ENCODE results near the gene TNFAIP1.
"Not testable (repeated sequence)": the region's sequence is repeated elsewhere in the genome, so short reads cannot be mapped to it uniquely, and the experiment has no call there.

The TNFAIP1 gene, protein sequence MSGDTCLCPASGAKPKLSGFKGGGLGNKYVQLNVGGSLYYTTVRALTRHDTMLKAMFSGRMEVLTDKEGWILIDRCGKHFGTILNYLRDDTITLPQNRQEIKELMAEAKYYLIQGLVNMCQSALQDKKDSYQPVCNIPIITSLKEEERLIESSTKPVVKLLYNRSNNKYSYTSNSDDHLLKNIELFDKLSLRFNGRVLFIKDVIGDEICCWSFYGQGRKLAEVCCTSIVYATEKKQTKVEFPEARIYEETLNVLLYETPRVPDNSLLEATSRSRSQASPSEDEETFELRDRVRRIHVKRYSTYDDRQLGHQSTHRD

DNA sequence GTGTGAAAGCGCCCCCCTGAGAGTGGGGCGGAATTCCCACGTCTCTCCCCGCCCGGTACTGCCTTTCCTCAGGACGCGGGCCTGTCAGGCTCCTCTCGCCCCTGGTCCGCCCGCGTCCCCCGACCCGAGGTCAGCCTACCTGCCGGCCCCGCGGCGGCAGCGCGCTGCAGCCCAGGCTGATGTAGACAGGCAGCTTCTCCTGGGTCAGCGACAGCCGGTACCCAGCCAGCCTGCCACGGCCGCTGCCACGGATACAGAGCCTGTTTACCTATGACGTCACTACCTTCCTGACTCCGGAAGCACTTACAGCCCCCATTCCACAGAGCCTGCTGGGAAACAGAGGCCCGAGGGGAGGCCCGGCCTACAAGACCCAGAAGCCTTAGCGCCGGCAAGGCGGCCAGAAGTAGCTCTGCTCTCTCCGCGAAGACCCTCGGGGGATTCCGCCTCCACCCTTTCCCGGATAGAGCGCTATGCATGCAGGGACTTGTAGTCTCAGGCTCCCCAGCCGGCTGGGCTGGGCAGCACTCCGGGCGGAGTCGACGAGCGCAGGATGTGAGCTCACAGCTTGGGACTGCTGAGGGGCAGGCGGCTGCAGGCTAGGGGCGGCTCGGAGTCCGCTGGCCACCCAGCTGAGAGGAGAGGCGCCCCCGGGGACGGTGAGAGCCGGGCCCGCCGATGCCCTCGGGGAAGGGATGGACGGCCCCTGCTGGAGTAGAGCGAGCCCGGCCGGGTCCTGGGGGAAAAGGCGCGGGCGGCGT lies at the start of gene TNFAIP1, which contains the start of gene IFT20:
Gene TNFAIP1 (plus strand): TSS at position 561 of the 758 bp plus-strand sequence. CDS start 3,761 bp downstream, outside the sequence.
Gene IFT20 (minus strand): TSS at position 272 of the 758 bp plus-strand sequence. CDS start 3,487 bp downstream, outside the sequence.
- DNase-seq (ENCODE audit: low read depth in 2 of 2) = peak; percentile 95 to 97

DNA sequence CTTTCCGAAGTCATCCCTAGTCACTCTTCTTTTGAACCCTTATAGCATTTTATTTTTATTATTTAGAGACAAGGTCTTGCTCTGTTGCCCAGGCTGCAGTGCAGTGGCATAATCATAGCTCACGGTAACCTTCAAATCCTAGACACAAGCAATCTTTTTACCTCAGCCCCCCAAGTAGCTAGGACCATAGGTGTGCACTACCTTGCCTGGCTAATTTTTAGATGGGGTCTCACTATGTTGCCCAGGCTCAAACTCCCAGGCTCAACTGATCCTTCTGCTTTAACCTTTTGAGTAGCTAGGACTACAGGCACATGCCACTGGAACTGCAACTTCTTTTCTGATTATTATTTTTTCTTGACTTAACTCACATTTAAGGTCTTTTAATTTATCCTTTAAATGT lies 49.6 kb upstream of the TNFAIP1 start:
- DNase-seq (ENCODE audit: low read depth in 2 of 2) = no peak

DNA sequence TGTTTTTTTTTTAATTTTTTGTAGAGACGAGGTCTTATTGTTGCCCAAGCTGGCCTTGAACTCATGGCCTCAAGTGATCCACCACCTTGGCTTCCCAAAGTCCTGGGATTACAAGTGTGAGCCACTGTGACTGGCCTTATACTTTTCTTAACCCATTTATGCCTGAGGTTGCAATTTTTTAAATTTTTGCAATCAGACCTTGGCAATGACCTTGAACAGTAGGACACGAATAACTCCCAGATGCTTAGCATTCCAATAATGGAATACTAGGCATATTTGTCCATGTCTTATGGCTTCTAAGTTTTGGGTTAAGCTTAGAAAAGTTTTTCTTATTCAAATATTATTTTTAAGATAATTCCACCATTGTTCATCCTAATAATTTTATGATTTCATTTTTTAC lies 44.9 kb upstream of the TNFAIP1 start:
- no peak for DNase-seq (ENCODE audit: low read depth in 2 of 2)

GRCh38 chr17:28291780-28292330 lies 43.7 kb upstream of the TNFAIP1 start:
- no peak for DNase-seq (ENCODE audit: low read depth in 2 of 2)

- DNase-seq (ENCODE audit: low read depth in 2 of 2) = not testable (repeated sequence)
These were observed 42.7 kb upstream of the TNFAIP1 start for GRCh38 chr17:28292878-28293277.

DNA sequence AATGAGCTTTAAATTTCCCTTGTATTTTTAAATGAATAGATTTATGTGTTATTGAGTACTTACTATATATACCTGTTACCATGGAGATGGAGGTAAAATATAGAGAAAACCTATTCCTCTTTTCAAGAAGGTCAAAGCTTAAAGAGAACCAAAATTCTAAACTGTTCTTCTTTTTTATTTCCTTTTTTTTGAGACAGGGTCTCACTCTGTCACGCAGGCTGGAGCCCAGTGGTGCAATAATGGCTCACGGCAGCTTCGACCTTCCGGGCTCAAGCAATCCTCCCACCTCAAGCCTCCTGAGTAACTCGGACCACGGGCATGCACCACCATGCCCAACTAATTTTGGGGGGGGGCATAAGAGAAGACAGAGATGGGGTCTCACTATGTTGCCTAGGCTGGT lies 41.6 kb upstream of the TNFAIP1 start:
- DNase-seq (ENCODE audit: low read depth in 2 of 2) = no peak

DNA sequence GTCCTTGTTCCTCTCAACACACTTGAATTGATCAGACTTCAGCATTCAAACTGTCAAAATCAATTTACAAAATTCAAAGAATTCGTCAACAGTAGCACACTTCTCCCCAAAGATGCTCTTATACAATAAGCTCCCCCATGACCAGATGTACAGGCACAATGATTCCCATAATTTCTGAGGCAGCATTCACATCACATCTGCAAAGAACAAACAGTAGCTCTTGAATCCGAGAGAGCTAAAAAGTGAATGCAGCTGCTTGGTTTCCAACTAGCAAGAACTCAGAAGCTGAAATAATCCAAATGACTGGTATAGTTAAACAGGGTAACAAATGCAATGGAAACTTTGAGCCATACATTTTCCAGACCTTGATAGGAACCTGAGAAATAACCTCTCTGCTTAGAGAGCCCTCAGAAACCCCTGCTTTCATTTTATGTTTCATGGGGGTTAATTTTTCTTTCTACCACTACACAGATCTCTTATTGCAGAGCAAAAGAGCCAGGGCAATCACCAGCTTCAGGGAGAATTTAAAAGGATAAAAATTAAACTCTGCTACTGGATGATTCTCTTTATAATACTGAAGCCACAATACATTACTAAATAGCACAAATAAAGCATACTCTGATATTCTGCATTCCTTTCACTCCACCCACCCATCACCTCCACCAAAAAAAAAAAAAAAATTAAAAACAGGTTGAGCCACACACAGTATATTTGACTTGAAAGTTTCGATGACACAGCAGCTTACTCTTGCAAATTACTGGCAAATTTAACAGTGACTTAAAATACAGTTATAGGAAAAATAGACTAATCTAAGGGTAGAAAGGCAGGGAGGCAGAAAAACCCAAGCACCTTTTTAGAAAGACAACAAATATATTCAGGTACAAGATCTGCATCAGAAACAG lies 39.6 kb upstream of the TNFAIP1 start:
- DNase-seq (ENCODE audit: low read depth in 2 of 2) = no peak

GRCh38 chr17:28298449-28298848 lies 37.1 kb upstream of the TNFAIP1 start:
- no peak for DNase-seq (ENCODE audit: low read depth in 2 of 2)

- DNase-seq (ENCODE audit: low read depth in 2 of 2) = no peak
These were observed 28.6 kb upstream of the TNFAIP1 start for GRCh38 chr17:28306954-28307401.

DNA sequence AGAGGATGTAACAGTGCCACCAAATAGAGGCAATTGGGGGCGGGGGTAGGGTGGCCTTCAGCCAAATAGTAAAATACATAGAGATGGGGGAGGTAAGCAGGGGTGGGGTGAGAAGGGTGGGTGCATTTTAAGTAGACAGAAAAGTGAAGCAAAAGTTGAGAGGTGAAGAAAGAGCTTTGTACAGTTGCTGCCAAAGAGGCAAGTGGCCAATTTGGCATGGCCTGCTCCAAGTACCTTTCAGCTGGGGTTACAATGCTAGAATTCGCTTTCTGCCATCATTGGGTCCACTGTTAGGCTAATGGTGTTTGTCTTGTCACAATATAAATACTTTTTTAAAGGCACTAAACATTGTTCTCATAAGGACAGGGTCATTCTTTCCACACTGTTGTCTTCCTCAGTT lies 21.7 kb upstream of the TNFAIP1 start:
- no peak for DNase-seq (ENCODE audit: low read depth in 2 of 2)

- no peak for DNase-seq (ENCODE audit: low read depth in 2 of 2)
These were observed 19.5 kb upstream of the TNFAIP1 start for GRCh38 chr17:28315846-28316705.

- DNase-seq (ENCODE audit: low read depth in 2 of 2) = no peak
These were observed 18.2 kb upstream of the TNFAIP1 start for GRCh38 chr17:28317099-28317965.

GRCh38 chr17:28317966-28318758 lies 17.4 kb upstream of the TNFAIP1 start:
- no peak for DNase-seq (ENCODE audit: low read depth in 2 of 2)

GRCh38 chr17:28318759-28319597 lies 16.6 kb upstream of the TNFAIP1 start, which contains the start of gene TMEM97:
TSS of gene TMEM97 (plus strand) at chr17:28319200. CDS start at chr17:28319240, 40 bp downstream.
- DNase-seq (ENCODE audit: low read depth in 2 of 2) = peak; percentile 95

GRCh38 chr17:28319598-28319935 lies 16.0 kb upstream of the TNFAIP1 start:
- no peak for DNase-seq (ENCODE audit: low read depth in 2 of 2)

DNA sequence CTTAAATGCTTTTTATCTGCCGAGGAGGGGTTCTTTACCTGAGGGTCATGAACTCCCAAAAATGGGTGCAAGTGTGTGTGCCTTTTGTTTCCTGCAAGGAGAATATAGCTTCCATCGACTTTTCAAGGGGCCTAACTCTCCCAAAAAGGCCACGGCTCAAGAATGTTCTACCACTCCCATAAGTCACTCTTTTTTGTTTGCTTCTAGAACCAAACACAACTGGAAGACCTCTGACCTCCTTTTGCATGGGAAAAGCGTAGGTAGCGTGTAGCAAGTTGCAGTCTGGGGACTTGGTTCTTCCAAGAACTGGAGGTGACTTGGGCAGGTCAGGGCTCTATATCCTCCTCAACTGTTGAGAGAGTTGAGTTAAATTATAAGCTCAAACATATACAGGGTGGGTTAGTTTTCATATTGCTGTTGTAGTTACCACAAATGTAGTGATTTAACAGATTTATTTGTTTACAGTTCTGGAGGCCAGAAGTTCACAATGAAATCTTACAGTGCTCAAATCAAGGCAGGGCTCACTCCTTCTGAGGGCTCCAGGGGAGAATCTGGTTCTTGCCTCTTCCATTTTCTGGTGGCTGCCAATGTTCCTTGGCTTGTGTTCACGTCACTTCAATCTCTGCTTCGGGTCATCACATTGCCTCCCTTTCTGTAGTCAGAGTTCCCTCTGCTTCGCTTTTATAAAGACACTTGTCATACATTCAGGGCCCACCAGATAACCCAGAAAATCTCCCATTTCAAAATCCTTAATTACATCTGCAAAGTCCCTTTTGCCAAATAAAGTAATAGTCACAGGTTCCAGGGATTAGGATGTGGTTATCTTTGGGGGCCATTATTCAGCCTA lies 15.1 kb upstream of the TNFAIP1 start:
- no peak for DNase-seq (ENCODE audit: low read depth in 2 of 2)

GRCh38 chr17:28324267-28324745 lies 11.3 kb upstream of the TNFAIP1 start:
- no peak for DNase-seq (ENCODE audit: low read depth in 2 of 2)

All from stimulated activated CD4-positive, alpha-beta T cell treated with anti-CD3 and anti-CD28 coated beads, Interleukin-15, amount 100 ng/mL, for 48 hours (primary cell).